SK-N-SH treated with all-trans-retinoic acid at 6 μM for 48 hours (cell line): ENCODE data around the gene NR1D2.

Experiments used
- ATAC-seq: fragments of 200-7000 bp; cut with Tn5 transposase; 3 replicates; pipeline ENCODE4 v1.9.1; 2020; ENCODE audit warnings: mild to moderate bottlenecking, moderate library complexity
- ARNTL ChIP-seq: fragments of 450-650 bp; formaldehyde crosslinking; IDR thresholded peaks from 2 replicates; pipeline ENCODE4 v1.5.0; 2020; ENCODE audit warnings: low read depth, mild to moderate bottlenecking, moderate library complexity, borderline replicate concordance
- CSDC2 ChIP-seq: fragments of 250-450 bp; sonication (Bioruptor Pico); IDR thresholded peaks from 2 replicates; pipeline ENCODE4 v1.5.0; 2020; ENCODE audit warnings: mild to moderate bottlenecking, moderate library complexity
- ESRRG ChIP-seq: fragments of 250-450 bp; sonication (Bioruptor Pico); IDR thresholded peaks from 2 replicates; pipeline ENCODE4 v1.6.1; 2021; ENCODE audit warnings: mild to moderate bottlenecking
- GLIS3 ChIP-seq: fragments of 250-450 bp; sonication (Bioruptor Pico); IDR thresholded peaks from 2 replicates; pipeline ENCODE4 v1.5.0; 2020; ENCODE audit warnings: mild to moderate bottlenecking, moderate library complexity
- ISL1 ChIP-seq: fragments of 250-450 bp; sonication (Bioruptor Pico); IDR thresholded peaks from 2 replicates; pipeline ENCODE4 v2.1.2; 2022; ENCODE audit warnings: mild to moderate bottlenecking, moderate library complexity
- PPARA ChIP-seq: fragments of 250-450 bp; sonication (Bioruptor Pico); IDR thresholded peaks from 2 replicates; pipeline ENCODE4 v1.5.0; 2020; ENCODE audit warnings: mild to moderate bottlenecking, borderline replicate concordance
- SNAI2 ChIP-seq: fragments of 250-450 bp; sonication (Bioruptor Pico); IDR thresholded peaks from 2 replicates; pipeline ENCODE4 v1.5.0; 2020; ENCODE audit warnings: mild to moderate bottlenecking, moderate library complexity
- TCF4 ChIP-seq: fragments of 250-450 bp; sonication (Bioruptor Pico); IDR thresholded peaks from 2 replicates; pipeline ENCODE4 v1.8.0; 2021; ENCODE audit warnings: mild to moderate bottlenecking, moderate library complexity, borderline replicate concordance
- TOX ChIP-seq: fragments of 250-450 bp; sonication (Bioruptor Pico); IDR thresholded peaks from 2 replicates; pipeline ENCODE4 v1.8.0; 2021; ENCODE audit warnings: mild to moderate bottlenecking, moderate library complexity, borderline replicate concordance
- ZC3H10 ChIP-seq: fragments of 250-450 bp; sonication (Bioruptor Pico); IDR thresholded peaks from 2 replicates; pipeline ENCODE4 v1.5.1; 2021; ENCODE audit warnings: mild to moderate bottlenecking, moderate library complexity
- ZFP3 ChIP-seq: fragments of 250-450 bp; sonication (Bioruptor Pico); IDR thresholded peaks from 2 replicates; pipeline ENCODE4 v1.5.0; 2020; ENCODE audit warnings: mild to moderate bottlenecking, moderate library complexity
- ZFP30 ChIP-seq: fragments of 450-650 bp; formaldehyde crosslinking; IDR thresholded peaks from 2 replicates; pipeline ENCODE4 v1.5.0; 2022; ENCODE audit warnings: mild to moderate bottlenecking, moderate library complexity
- ZNF565 ChIP-seq: fragments of 450-650 bp; formaldehyde crosslinking; conservative IDR thresholded peaks from 2 replicates; pipeline ENCODE4 v1.5.0; 2020; ENCODE audit warnings: low read depth, mild to moderate bottlenecking, moderate library complexity
- ZNF70 ChIP-seq: fragments of 450-650 bp; formaldehyde crosslinking; IDR thresholded peaks from 2 replicates; pipeline ENCODE4 v1.5.0; 2020; ENCODE audit warnings: mild to moderate bottlenecking, moderate library complexity
- ZNF8 ChIP-seq: fragments of 450-650 bp; formaldehyde crosslinking; IDR thresholded peaks from 2 replicates; pipeline ENCODE4 v1.5.0; 2020; ENCODE audit warnings: mild to moderate bottlenecking, moderate library complexity
- TF ChIP-seq, protein P1 (sequence below): fragments of 250-450 bp; sonication (Bioruptor Pico); IDR thresholded peaks from 2 replicates; pipeline ENCODE4 v1.8.0; 2021; ENCODE audit warnings: low read depth, mild to moderate bottlenecking, moderate library complexity, borderline replicate concordance
- TF ChIP-seq, protein P2 (sequence below): fragments of 250-450 bp; sonication (Bioruptor Pico); IDR thresholded peaks from 2 replicates; pipeline ENCODE4 v1.5.0; 2020; ENCODE audit warnings: mild to moderate bottlenecking, moderate library complexity
- TF ChIP-seq, protein P3 (sequence below): fragments of 250-450 bp; sonication (Bioruptor Pico); IDR thresholded peaks from 2 replicates; pipeline ENCODE4 v1.8.0; 2020; ENCODE audit warnings: mild to moderate bottlenecking, moderate library complexity, borderline replicate concordance
- TF ChIP-seq, protein P4 (sequence below): fragments of 250-450 bp; sonication (Bioruptor Pico); IDR thresholded peaks from 2 replicates; pipeline ENCODE4 v1.5.1; 2021; ENCODE audit warnings: mild to moderate bottlenecking, moderate library complexity
- TF ChIP-seq, protein P5 (sequence below): fragments of 250-450 bp; sonication (Bioruptor Pico); IDR thresholded peaks from 2 replicates; pipeline ENCODE4 v1.5.1; 2020; ENCODE audit warnings: low read depth, mild to moderate bottlenecking, moderate library complexity

NR1D2 gene

DNA sequence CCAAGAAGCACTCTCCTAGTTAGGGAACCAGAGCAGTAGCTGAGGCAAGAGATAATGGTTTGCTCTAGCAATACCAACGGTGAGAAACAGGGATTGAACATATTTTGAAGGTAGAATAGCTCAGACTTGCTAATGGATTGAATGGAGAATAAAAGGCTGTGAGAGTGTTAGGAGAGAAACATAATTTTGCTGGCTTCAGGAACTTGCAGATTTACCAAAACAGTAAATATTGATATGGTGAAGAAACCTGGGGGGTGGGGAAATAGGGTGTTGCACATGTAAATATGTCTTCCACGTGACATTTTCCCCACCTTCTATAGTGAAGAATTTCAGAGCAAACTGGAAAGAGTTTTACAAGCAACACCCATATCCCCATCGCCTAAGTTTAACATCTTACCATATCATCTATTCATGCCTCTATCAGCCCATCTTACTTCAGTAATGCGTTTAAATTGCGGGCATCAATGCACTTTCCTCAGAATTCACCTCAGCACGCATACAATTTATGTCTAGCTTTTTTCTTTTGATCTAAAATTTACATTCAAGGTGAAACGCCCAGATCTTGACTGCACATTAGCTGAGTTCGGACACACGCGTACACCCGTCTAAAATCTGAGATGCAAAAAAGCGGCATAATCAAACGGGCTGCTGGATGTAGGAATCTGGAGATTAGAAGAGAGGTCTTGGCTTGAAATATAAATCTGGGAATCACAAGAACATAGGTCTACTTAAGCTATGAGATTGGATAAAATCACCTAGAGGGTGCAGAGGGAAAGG, 891 bp upstream of the NR1D2 start:
- no peak for ATAC-seq
- no peak for TF ChIP-seq PPARA (CRISPR knock-in tag)
- TF ChIP-seq TOX (CRISPR knock-in tag) = no peak
- TF ChIP-seq ISL1 = no peak
- TF ChIP-seq, protein P1, sequence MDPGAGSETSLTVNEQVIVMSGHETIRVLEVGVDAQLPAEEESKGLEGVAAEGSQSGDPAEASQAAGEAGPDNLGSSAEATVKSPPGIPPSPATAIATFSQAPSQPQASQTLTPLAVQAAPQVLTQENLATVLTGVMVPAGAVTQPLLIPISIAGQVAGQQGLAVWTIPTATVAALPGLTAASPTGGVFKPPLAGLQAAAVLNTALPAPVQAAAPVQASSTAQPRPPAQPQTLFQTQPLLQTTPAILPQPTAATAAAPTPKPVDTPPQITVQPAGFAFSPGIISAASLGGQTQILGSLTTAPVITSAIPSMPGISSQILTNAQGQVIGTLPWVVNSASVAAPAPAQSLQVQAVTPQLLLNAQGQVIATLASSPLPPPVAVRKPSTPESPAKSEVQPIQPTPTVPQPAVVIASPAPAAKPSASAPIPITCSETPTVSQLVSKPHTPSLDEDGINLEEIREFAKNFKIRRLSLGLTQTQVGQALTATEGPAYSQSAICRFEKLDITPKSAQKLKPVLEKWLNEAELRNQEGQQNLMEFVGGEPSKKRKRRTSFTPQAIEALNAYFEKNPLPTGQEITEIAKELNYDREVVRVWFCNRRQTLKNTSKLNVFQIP = no peak
- TF ChIP-seq, protein P2, sequence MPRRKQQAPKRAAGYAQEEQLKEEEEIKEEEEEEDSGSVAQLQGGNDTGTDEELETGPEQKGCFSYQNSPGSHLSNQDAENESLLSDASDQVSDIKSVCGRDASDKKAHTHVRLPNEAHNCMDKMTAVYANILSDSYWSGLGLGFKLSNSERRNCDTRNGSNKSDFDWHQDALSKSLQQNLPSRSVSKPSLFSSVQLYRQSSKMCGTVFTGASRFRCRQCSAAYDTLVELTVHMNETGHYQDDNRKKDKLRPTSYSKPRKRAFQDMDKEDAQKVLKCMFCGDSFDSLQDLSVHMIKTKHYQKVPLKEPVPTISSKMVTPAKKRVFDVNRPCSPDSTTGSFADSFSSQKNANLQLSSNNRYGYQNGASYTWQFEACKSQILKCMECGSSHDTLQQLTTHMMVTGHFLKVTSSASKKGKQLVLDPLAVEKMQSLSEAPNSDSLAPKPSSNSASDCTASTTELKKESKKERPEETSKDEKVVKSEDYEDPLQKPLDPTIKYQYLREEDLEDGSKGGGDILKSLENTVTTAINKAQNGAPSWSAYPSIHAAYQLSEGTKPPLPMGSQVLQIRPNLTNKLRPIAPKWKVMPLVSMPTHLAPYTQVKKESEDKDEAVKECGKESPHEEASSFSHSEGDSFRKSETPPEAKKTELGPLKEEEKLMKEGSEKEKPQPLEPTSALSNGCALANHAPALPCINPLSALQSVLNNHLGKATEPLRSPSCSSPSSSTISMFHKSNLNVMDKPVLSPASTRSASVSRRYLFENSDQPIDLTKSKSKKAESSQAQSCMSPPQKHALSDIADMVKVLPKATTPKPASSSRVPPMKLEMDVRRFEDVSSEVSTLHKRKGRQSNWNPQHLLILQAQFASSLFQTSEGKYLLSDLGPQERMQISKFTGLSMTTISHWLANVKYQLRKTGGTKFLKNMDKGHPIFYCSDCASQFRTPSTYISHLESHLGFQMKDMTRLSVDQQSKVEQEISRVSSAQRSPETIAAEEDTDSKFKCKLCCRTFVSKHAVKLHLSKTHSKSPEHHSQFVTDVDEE (CRISPR knock-in tag) = no peak
- TF ChIP-seq ESRRG (CRISPR knock-in tag) = no peak
- TF ChIP-seq GLIS3 (CRISPR knock-in tag) = no peak
- no peak for TF ChIP-seq TCF4 (CRISPR knock-in tag)
- TF ChIP-seq SNAI2 (CRISPR knock-in tag) = no peak
- no peak for TF ChIP-seq ZC3H10 (CRISPR knock-in tag)

DNA sequence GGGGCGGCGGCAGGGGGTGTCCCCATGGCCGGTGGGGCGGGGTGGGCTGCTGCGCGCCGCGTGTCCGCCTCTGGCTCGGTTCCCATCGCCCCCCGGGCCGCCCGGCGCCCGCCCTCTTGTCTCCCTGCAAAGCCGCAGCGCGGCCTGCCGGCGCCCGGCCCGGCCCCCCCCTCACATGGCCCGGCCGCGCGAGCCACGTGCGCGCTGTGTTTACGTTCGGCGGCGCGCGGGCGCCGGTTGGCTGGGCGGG, 502 bp downstream of the NR1D2 start:
- peak; percentile 100 for TF ChIP-seq ARNTL
- TF ChIP-seq GLIS3 (CRISPR knock-in tag) = no peak
- no peak for ATAC-seq

DNA sequence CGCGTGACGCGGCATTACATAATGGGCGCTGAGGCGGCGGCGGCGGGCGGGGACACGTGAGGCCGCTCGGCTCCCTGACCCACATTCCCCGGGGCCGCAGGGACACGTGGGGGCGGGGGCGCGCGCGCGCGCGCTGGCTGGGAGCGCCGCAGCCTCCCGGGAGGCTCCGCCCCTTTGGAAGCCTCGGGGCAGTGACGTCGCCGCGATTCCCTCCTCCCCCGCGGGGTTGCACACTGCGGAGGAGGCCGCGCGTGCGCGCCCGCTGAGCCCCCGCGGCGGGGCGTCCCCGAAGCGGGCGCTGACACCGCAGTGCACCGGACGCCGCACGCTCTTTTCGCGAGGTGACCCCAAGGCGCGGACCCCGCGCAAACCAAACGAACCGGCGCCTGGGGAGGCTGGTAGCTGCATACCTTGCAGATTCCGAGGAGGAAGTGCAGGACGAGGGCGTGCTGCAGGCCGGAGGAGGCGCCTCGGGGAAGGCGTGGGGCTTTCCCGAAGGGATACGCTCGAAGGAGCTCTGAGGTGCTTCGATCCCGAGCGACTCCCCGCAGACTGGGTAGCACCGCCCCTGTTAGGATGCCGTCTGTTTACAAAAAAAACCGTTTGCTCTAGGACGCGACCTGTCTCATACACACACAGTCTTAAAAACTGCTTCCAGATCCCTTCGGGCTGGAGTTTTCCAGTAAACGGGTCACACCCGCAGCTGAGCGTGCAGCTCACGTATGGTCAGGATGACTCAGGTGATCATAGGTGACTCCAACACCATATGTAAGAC, 1.0 kb downstream of the NR1D2 start:
- peak; percentile 77 for ATAC-seq
- TF ChIP-seq, protein P3, sequence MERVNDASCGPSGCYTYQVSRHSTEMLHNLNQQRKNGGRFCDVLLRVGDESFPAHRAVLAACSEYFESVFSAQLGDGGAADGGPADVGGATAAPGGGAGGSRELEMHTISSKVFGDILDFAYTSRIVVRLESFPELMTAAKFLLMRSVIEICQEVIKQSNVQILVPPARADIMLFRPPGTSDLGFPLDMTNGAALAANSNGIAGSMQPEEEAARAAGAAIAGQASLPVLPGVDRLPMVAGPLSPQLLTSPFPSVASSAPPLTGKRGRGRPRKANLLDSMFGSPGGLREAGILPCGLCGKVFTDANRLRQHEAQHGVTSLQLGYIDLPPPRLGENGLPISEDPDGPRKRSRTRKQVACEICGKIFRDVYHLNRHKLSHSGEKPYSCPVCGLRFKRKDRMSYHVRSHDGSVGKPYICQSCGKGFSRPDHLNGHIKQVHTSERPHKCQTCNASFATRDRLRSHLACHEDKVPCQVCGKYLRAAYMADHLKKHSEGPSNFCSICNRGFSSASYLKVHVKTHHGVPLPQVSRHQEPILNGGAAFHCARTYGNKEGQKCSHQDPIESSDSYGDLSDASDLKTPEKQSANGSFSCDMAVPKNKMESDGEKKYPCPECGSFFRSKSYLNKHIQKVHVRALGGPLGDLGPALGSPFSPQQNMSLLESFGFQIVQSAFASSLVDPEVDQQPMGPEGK (CRISPR knock-in tag) = no peak
- TF ChIP-seq PPARA (CRISPR knock-in tag) = no peak
- TF ChIP-seq, protein P4, sequence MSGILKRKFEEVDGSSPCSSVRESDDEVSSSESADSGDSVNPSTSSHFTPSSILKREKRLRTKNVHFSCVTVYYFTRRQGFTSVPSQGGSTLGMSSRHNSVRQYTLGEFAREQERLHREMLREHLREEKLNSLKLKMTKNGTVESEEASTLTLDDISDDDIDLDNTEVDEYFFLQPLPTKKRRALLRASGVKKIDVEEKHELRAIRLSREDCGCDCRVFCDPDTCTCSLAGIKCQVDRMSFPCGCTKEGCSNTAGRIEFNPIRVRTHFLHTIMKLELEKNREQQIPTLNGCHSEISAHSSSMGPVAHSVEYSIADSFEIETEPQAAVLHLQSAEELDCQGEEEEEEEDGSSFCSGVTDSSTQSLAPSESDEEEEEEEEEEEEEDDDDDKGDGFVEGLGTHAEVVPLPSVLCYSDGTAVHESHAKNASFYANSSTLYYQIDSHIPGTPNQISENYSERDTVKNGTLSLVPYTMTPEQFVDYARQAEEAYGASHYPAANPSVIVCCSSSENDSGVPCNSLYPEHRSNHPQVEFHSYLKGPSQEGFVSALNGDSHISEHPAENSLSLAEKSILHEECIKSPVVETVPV (CRISPR knock-in tag) = no peak
- no peak for TF ChIP-seq ZNF565 (CRISPR knock-in tag)
- no peak for TF ChIP-seq TCF4 (CRISPR knock-in tag)
- TF ChIP-seq ZFP3 (CRISPR knock-in tag) = peak; percentile 61; the same call in 1 of the 2 replicates
- no peak for TF ChIP-seq ZNF70 (CRISPR knock-in tag)
- TF ChIP-seq, protein P5, sequence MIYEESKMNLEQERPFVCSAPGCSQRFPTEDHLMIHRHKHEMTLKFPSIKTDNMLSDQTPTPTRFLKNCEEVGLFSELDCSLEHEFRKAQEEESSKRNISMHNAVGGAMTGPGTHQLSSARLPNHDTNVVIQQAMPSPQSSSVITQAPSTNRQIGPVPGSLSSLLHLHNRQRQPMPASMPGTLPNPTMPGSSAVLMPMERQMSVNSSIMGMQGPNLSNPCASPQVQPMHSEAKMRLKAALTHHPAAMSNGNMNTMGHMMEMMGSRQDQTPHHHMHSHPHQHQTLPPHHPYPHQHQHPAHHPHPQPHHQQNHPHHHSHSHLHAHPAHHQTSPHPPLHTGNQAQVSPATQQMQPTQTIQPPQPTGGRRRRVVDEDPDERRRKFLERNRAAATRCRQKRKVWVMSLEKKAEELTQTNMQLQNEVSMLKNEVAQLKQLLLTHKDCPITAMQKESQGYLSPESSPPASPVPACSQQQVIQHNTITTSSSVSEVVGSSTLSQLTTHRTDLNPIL (CRISPR knock-in tag) = no peak
- peak; percentile 68; the same call in 1 of the 2 replicates for TF ChIP-seq CSDC2
- no peak for TF ChIP-seq ZNF8 (CRISPR knock-in tag)
- TF ChIP-seq ZC3H10 (CRISPR knock-in tag) = peak; percentile 89
- TF ChIP-seq, protein P1 = no peak
- TF ChIP-seq SNAI2 (CRISPR knock-in tag) = no peak
- TF ChIP-seq ZFP30 (CRISPR knock-in tag) = no peak
- no peak for TF ChIP-seq GLIS3 (CRISPR knock-in tag)
- TF ChIP-seq, protein P2 (CRISPR knock-in tag) = no peak
- no peak for TF ChIP-seq ESRRG (CRISPR knock-in tag)
- TF ChIP-seq TOX (CRISPR knock-in tag) = no peak
- TF ChIP-seq, all 23 proteins: peak for 3
